ENCODE measurements around the gene SKP1. TPM values are rescaled to one million over a fixed set of nuclear protein-coding genes. Genes with fewer than 3 reads are reported as not detected.

SKP1 gene
- total and polyA plus RNA-seq, 9 of the 15 experiments (the other 6 are each of a cell fraction or from before 2014, with no cell fraction given): 301 to 2,109 (median 639) TPM

- TF ChIP-seq CHD7 (IDR thresholded peaks at IDR 0.05; ENCODE audit: low read depth, low read length): no peak
- no peak for TF ChIP-seq ZNF24 (IDR thresholded peaks at IDR 0.05)
- peak; percentile 99 for TF ChIP-seq KDM5B (IDR thresholded peaks at IDR 0.05; ENCODE audit: insufficient replicate concordance, low read depth, low read length)
- no peak for TF ChIP-seq SP2 (IDR thresholded peaks at IDR 0.05; ENCODE audit: extremely low read depth, low read depth, low read length, poor library complexity, severe bottlenecking)
- TF ChIP-seq ZBTB5 (IDR thresholded peaks at IDR 0.05): no peak
- TF ChIP-seq ZNF12 (CRISPR knock-in tag; IDR thresholded peaks at IDR 0.05): peak; percentile 74; the same call in 1 of the 2 replicates
- 0 out of 2 replicates have a peak, but pooled peaks have one; percentile 33 for TF ChIP-seq IRF1 (CRISPR knock-in tag; IDR thresholded peaks at IDR 0.05; ENCODE audit: borderline replicate concordance)
- TF ChIP-seq ZNF408 (CRISPR knock-in tag; IDR thresholded peaks at IDR 0.05; ENCODE audit: low read depth): no peak
- TF ChIP-seq TCF7L2 (IDR thresholded peaks at IDR 0.05; ENCODE audit: low read depth, low read length): no peak
- 0 out of 2 replicates have a peak, but pooled peaks have one; percentile 12 for TF ChIP-seq ELF2 (CRISPR knock-in tag; IDR thresholded peaks at IDR 0.05)
- TF ChIP-seq NR4A1 (CRISPR knock-in tag; IDR thresholded peaks at IDR 0.05): no peak
- no peak for TF ChIP-seq NR4A1 (tag; IDR thresholded peaks at IDR 0.05)
- no peak for TF ChIP-seq CBFA2T2 (conservative IDR thresholded peaks at IDR 0.05)
These were observed at the start of gene SKP1 (continued) for GRCh38 chr5:134176511-134177368.

All from K562 (cell line).